ENCODE results near the gene KAT6B.
A peak's percentile ranks its signal among the peaks of the same experiment; 100 is the strongest.

KAT6B gene

GRCh38 chr10:74991435-74991834, 165.0 kb downstream of the KAT6B start:
- no peak for DNase-seq (ENCODE audit: low spot score)

GRCh38 chr10:74992068-74992467, 165.7 kb downstream of the KAT6B start:
- TF ChIP-seq CTCF (IDR thresholded peaks at IDR 0.05; ENCODE audit: extremely low read depth, missing control alignments), result no peak
- no peak for DNase-seq (ENCODE audit: low spot score)

More at GRCh38 chr10:74991435-74991834, 165.0 kb downstream of the KAT6B start:
- TF ChIP-seq CTCF (IDR thresholded peaks at IDR 0.05; ENCODE audit: extremely low read depth, missing control alignments), result no peak

GRCh38 chr10:74993649-74994048, 167.2 kb downstream of the KAT6B start:
- DNase-seq (ENCODE audit: low spot score), result no peak
- TF ChIP-seq CTCF (IDR thresholded peaks at IDR 0.05; ENCODE audit: extremely low read depth, missing control alignments), result no peak

GRCh38 chr10:74994854-74995253, 168.5 kb downstream of the KAT6B start:
- no peak for DNase-seq (ENCODE audit: low spot score)
- no peak for TF ChIP-seq CTCF (IDR thresholded peaks at IDR 0.05; ENCODE audit: extremely low read depth, missing control alignments)

GRCh38 chr10:74995806-74996205, 169.4 kb downstream of the KAT6B start:
- no peak for DNase-seq (ENCODE audit: low spot score)
- no peak for TF ChIP-seq CTCF (IDR thresholded peaks at IDR 0.05; ENCODE audit: extremely low read depth, missing control alignments)

- no peak for TF ChIP-seq CTCF (IDR thresholded peaks at IDR 0.05; ENCODE audit: extremely low read depth, missing control alignments)
- DNase-seq (ENCODE audit: low spot score), result no peak
Observed at GRCh38 chr10:74997163-74997562, 170.8 kb downstream of the KAT6B start.

- peak; percentile 52 for DNase-seq (ENCODE audit: low spot score)
- no peak for TF ChIP-seq CTCF (IDR thresholded peaks at IDR 0.05; ENCODE audit: extremely low read depth, missing control alignments)
Observed at GRCh38 chr10:75000748-75001321, 174.4 kb downstream of the KAT6B start.

Data from GM20000 (cell line).